Mesendoderm (in vitro differentiated cells): ENCODE data around the gene SLC25A53.

ENCODE experiments used
- DNase-seq: peaks from one replicate; pipeline ENCODE4 v3.0.0; 2013
- H2AK5ac ChIP-seq: 2 replicates; pipeline ENCODE4 v1.6.1; 2013; ENCODE audit warnings: low read length, inconsistent platforms
- H2BK120ac ChIP-seq: 2 replicates; pipeline ENCODE4 v1.6.1; 2013; ENCODE audit warnings: low read depth, mild to moderate bottlenecking, low read length, moderate library complexity, mixed read lengths
- H2BK15ac ChIP-seq: replicated peaks from 2 replicates; pipeline ENCODE4 v1.6.1; 2013; ENCODE audit warnings: low read depth, mild to moderate bottlenecking, moderate library complexity
- H2BK5ac ChIP-seq: 2 replicates; pipeline ENCODE4 v1.6.1; 2013; ENCODE audit warnings: low read length, inconsistent platforms
- H3K18ac ChIP-seq: 2 replicates; pipeline ENCODE4 v1.6.1; 2013; ENCODE audit warnings: mild to moderate bottlenecking, low read length, mixed read lengths
- H3K23ac ChIP-seq: one replicate; pipeline ENCODE4 v1.6.1; 2013; ENCODE audit warnings: low read length
- H3K27ac ChIP-seq: 2 replicates; pipeline ENCODE4 v1.5.1; 2013; ENCODE audit warnings: low read depth, mild to moderate bottlenecking, inconsistent platforms, low read length, moderate library complexity
- H3K27me3 ChIP-seq: 2 replicates; pipeline ENCODE4 v1.6.1; 2013; ENCODE audit warnings: low read length, control low read depth, mild to moderate bottlenecking, inconsistent platforms; ENCODE audit not compliant: insufficient read depth, poor library complexity
- H3K36me3 ChIP-seq: 2 replicates; pipeline ENCODE4 v1.6.1; 2013; ENCODE audit warnings: low read length, inconsistent platforms; ENCODE audit not compliant: control insufficient read depth, insufficient read depth
- H3K4ac ChIP-seq: one replicate; pipeline ENCODE4 v1.6.1; 2013; ENCODE audit warnings: low read depth, mild to moderate bottlenecking, low read length, moderate library complexity
- H3K4me1 ChIP-seq: 2 replicates; pipeline ENCODE4 v1.6.1; 2013; ENCODE audit warnings: low read depth, low read length, inconsistent platforms; ENCODE audit not compliant: control insufficient read depth
- H3K4me2 ChIP-seq: 2 replicates; pipeline ENCODE4 v1.6.1; 2013; ENCODE audit warnings: low read length
- H3K4me3 ChIP-seq: 2 replicates; pipeline ENCODE4 v1.5.1; 2013; ENCODE audit warnings: mild to moderate bottlenecking, low read length
- H3K56ac ChIP-seq: one replicate; pipeline ENCODE4 v1.6.1; 2013; ENCODE audit warnings: low read length
- H3K79me1 ChIP-seq: 2 replicates; pipeline ENCODE4 v1.6.1; 2013; ENCODE audit warnings: low read length, inconsistent platforms
- H3K79me2 ChIP-seq: 2 replicates; pipeline ENCODE4 v1.6.1; 2013; ENCODE audit warnings: mild to moderate bottlenecking, low read length; ENCODE audit not compliant: control insufficient read depth, insufficient read depth
- H3K9ac ChIP-seq: 2 replicates; pipeline ENCODE4 v1.6.1; 2013; ENCODE audit warnings: low read length, inconsistent platforms
- H4K5ac ChIP-seq: one replicate; pipeline ENCODE4 v1.6.1; 2013; ENCODE audit warnings: low read length
- H4K8ac ChIP-seq: one replicate; pipeline ENCODE4 v1.6.1; 2013; ENCODE audit warnings: low read depth, mild to moderate bottlenecking, control low read depth, low read length, moderate library complexity
- WGBS: extraction: QIAGEN DNeasy Blood & Tissue Kit; methylation state at CpG from one replicate; pipeline ENCODE4 v1.1.7; 2013; ENCODE audit warnings: low lambda C conversion rate, missing lambda C conversion rate; ENCODE audit not compliant: insufficient coverage; ENCODE audit errors: extremely low coverage; 5-methylcytosine and 5-hydroxymethylcytosine counted together

The SLC25A53 gene

GRCh38 chrX:104098919-104099318, 57.9 kb downstream of the SLC25A53 start:
- no peaks in the 10 kb centered on the region for H3K79me2 ChIP-seq
- H3K56ac ChIP-seq, result no peak overlapping the region
- H3K36me3 ChIP-seq, result no peaks in the 10 kb centered on the region
- no peak overlapping the region for H2AK5ac ChIP-seq
- no peaks in the 10 kb centered on the region for H3K79me1 ChIP-seq
- no peaks in the 10 kb centered on the region for H3K4me1 ChIP-seq
- no peak overlapping the region for H3K27ac ChIP-seq
- no peak overlapping the region for H3K9ac ChIP-seq
- H4K5ac ChIP-seq, result no peak overlapping the region
- no peak overlapping the region for H3K23ac ChIP-seq
- H2BK120ac ChIP-seq, result no peak overlapping the region
- H2BK15ac ChIP-seq, result no peak overlapping the region
- H3K27me3 ChIP-seq, result no peaks in the 10 kb centered on the region
- no peak overlapping the region for H3K4me3 ChIP-seq
- H2BK5ac ChIP-seq, result no peak overlapping the region
- H3K4me2 ChIP-seq, result no peak overlapping the region
- H3K18ac ChIP-seq, result no peak overlapping the region
- no peak overlapping the region for H4K8ac ChIP-seq
- no peak overlapping the region for H3K4ac ChIP-seq
- DNase-seq, result no peak

DNA sequence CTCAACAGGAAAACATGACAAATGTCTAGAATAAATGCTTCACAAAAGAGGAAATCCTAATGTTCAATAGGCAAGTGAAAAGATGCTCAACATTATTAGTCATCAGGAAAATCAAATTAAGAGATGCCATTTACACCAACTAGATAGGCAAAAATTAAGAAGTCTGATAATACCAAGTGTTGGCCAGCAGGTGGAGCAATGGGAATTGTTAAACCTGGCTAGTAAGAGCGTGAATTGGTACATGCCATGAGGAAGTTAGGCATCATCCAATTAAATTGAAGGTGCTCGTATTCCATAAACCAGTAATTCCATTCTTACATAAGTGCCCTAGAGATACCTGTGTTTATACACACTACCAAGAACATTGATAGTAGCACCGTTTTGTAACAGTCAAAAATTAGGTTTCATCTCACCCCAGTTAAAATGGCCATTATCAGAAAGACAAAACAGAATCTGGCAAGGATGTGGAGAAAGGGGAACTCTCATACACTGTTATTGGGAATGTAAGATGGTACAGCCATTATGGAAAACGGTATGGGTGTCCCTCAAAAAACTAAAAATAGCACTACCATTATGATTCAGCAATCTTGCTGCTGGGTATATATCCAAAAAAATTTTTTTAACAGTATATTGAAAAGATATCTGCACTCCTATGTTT, 58.5 kb downstream of the SLC25A53 start:
- Histone ChIP-seq H3K36me3 (no peaks in the 10 kb centered on the region), H2AK5ac (no peak overlapping the region), H3K4me3 (no peak overlapping the region), H3K4me1 (no peaks in the 10 kb centered on the region), H3K18ac (no peak overlapping the region), H2BK5ac (no peak overlapping the region), H3K4me2 (no peak overlapping the region), H3K4ac (no peak overlapping the region), H3K9ac (no peak overlapping the region), H3K56ac (no peak overlapping the region), H3K79me1 (no peaks in the 10 kb centered on the region), H2BK15ac (no peak overlapping the region), H3K23ac (no peak overlapping the region), H3K27ac (no peak overlapping the region), H3K27me3 (no peaks in the 10 kb centered on the region), H4K8ac (no peak overlapping the region), H3K79me2 (no peaks in the 10 kb centered on the region), H2BK120ac (no peak overlapping the region), H4K5ac (no peak overlapping the region)
- WGBS, result no CpG with 5 or more reads among the region's 4 CpGs
- peak; percentile 62 for DNase-seq

GRCh38 chrX:104085919-104086318, 70.9 kb downstream of the SLC25A53 start:
- Histone ChIP-seq H3K4me3 (no peak overlapping the region), H2AK5ac (no peak overlapping the region), H2BK5ac (no peak overlapping the region), H3K56ac (no peak overlapping the region), H3K9ac (no peak overlapping the region), H3K27me3 (no peaks in the 10 kb centered on the region), H3K4me2 (no peak overlapping the region), H3K18ac (no peak overlapping the region), H2BK15ac (no peak overlapping the region), H4K5ac (no peak overlapping the region), H3K27ac (no peak overlapping the region), H2BK120ac (no peak overlapping the region), H3K23ac (no peak overlapping the region), H3K4ac (no peak overlapping the region), H3K79me1 (no peaks in the 10 kb centered on the region), H3K79me2 (no peaks in the 10 kb centered on the region), H3K36me3 (no peaks in the 10 kb centered on the region), H4K8ac (no peak overlapping the region), H3K4me1 (no peaks in the 10 kb centered on the region)
- no peak for DNase-seq
- WGBS, result no CpG with 5 or more reads among the region's 7 CpGs

GRCh38 chrX:104085477-104085876, 71.3 kb downstream of the SLC25A53 start:
- H3K4ac ChIP-seq, result no peak overlapping the region
- no peak overlapping the region for H2BK15ac ChIP-seq
- no peak overlapping the region for H3K9ac ChIP-seq
- H3K4me1 ChIP-seq, result no peaks in the 10 kb centered on the region
- no peak overlapping the region for H3K27ac ChIP-seq
- H2AK5ac ChIP-seq, result no peak overlapping the region
- H3K36me3 ChIP-seq, result no peaks in the 10 kb centered on the region
- H3K4me2 ChIP-seq, result no peak overlapping the region
- no peak overlapping the region for H2BK5ac ChIP-seq
- no peak for DNase-seq
- H3K79me1 ChIP-seq, result no peaks in the 10 kb centered on the region
- H3K18ac ChIP-seq, result no peak overlapping the region
- H3K56ac ChIP-seq, result no peak overlapping the region
- no peak overlapping the region for H3K23ac ChIP-seq
- H2BK120ac ChIP-seq, result no peak overlapping the region
- H4K8ac ChIP-seq, result no peak overlapping the region
- WGBS, result no CpG with 5 or more reads among the region's 7 CpGs
- no peak overlapping the region for H4K5ac ChIP-seq
- no peaks in the 10 kb centered on the region for H3K79me2 ChIP-seq
- H3K4me3 ChIP-seq, result no peak overlapping the region
- H3K27me3 ChIP-seq, result no peaks in the 10 kb centered on the region

GRCh38 chrX:104084534-104085277, 72.1 kb downstream of the SLC25A53 start:
- Histone ChIP-seq H2BK120ac (no peak overlapping the region), H3K27ac (no peak overlapping the region), H3K56ac (no peak overlapping the region), H2BK15ac (no peak overlapping the region), H3K4me2 (no peak overlapping the region), H3K18ac (no peak overlapping the region), H3K9ac (no peak overlapping the region), H4K5ac (no peak overlapping the region), H2BK5ac (no peak overlapping the region), H3K79me1 (no peaks in the 10 kb centered on the region), H4K8ac (no peak overlapping the region), H3K79me2 (no peaks in the 10 kb centered on the region), H3K4ac (no peak overlapping the region), H3K4me3 (no peak overlapping the region), H3K36me3 (no peaks in the 10 kb centered on the region), H2AK5ac (no peak overlapping the region), H3K27me3 (no peaks in the 10 kb centered on the region), H3K23ac (no peak overlapping the region), H3K4me1 (no peaks in the 10 kb centered on the region)
- WGBS, result no CpG with 5 or more reads among the region's 5 CpGs
- DNase-seq, result no peak

DNA sequence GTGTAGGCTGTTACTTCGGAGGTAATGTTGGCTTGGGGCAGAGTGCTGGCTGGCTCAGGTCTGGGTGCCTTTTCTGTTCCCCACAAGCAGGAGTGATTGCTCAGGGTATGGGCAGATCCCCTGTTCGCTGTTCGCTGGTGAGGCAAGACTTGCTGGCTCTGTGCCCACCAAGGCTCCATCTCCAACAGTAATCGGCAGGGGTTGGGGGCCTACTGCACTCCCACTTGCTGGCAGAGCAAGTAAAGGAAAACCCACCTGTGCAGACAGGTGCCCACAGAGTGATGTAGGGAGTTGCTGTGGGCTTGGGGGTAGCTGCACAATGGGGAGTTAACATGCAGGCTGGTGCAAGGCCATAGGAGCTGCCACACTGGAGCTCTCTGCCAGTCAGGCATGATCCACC, 72.7 kb downstream of the SLC25A53 start:
- H3K4ac ChIP-seq, result no peak overlapping the region
- no CpG with 5 or more reads among the region's 4 CpGs for WGBS
- no peak overlapping the region for H3K56ac ChIP-seq
- no peak overlapping the region for H2BK120ac ChIP-seq
- no peak overlapping the region for H3K9ac ChIP-seq
- H3K23ac ChIP-seq, result no peak overlapping the region
- no peak overlapping the region for H3K4me3 ChIP-seq
- no peak overlapping the region for H3K18ac ChIP-seq
- no peak overlapping the region for H2BK5ac ChIP-seq
- no peaks in the 10 kb centered on the region for H3K79me1 ChIP-seq
- H3K79me2 ChIP-seq, result no peaks in the 10 kb centered on the region
- no peak overlapping the region for H4K5ac ChIP-seq
- DNase-seq, result no peak
- no peak overlapping the region for H4K8ac ChIP-seq
- H2BK15ac ChIP-seq, result no peak overlapping the region
- H3K4me2 ChIP-seq, result no peak overlapping the region
- H3K27ac ChIP-seq, result no peak overlapping the region
- H3K36me3 ChIP-seq, result no peaks in the 10 kb centered on the region
- no peaks in the 10 kb centered on the region for H3K27me3 ChIP-seq
- no peaks in the 10 kb centered on the region for H3K4me1 ChIP-seq
- no peak overlapping the region for H2AK5ac ChIP-seq
